ENCODE data around the gene LMNTD1. TPM values are rescaled to one million over a fixed set of nuclear protein-coding genes. Genes with fewer than 3 reads are reported as not detected.

Gene LMNTD1
- polyA plus RNA-seq, 3 donors = not detected

DNA sequence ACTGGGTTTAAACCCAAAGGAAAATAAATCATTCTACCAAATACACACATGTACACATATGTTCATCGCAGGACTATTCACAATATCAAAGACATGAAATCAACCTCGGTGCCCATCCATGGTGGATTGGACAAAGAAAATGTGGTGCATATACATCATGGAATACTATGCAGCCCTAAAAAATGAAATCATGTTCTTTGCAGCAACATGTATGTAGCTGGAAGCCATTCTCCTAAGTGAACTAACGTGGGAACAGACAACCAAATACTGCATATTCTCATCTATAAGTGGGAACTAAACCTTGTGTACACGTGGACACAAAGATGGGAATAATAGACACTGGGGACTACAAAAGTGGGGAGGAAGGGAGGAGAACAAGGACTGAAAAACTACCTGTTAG, 96.6 kb downstream of the LMNTD1 start:
- no peak overlapping the region for H3K27ac Mint-ChIP-seq
- intact Hi-C loops (cut with micrococcal nuclease) = no loop called here
- Histone ChIP-seq H3K79me2 (ENCODE audit: insufficient read depth, low read length) (no peaks in the 10 kb centered on the region), H3K4me3 (replicated peaks in 1 of 3; ENCODE audit: low read depth in 2 of 3, low read length in 3 of 3) (no peak overlapping the region), H3K4me2 (replicated peaks; ENCODE audit: extremely low read depth, low read length, poor library complexity, severe bottlenecking) (no peak overlapping the region), H3K9me3 (replicated peaks in 1 of 2; ENCODE audit: control insufficient read depth in 1 of 2, insufficient read depth in 1 of 2, low read length in 2 of 2) (peaks cover 0 to 6% of the 10 kb centered on the region in 2 donors), H3K36me3 (replicated peaks in 1 of 2; ENCODE audit: control insufficient read depth in 1 of 2, insufficient read depth in 2 of 2, low read length in 2 of 2) (no peaks in the 10 kb centered on the region), H4K20me1 (ENCODE audit: insufficient read depth, low read length) (no peaks in the 10 kb centered on the region), H2AFZ (ENCODE audit: insufficient read depth, low read depth, low read length, poor library complexity, severe bottlenecking) (no peak overlapping the region), H3K9ac (ENCODE audit: insufficient read depth, low read length, poor library complexity, severe bottlenecking) (no peak overlapping the region), H3K27ac (ENCODE audit: low read depth in 1 of 2, low read length in 2 of 2) (no peak overlapping the region), H3K4me1 (ENCODE audit: control insufficient read depth in 1 of 2, insufficient read depth in 2 of 2, low read length in 2 of 2) (peaks cover 3 to 8% of the 10 kb centered on the region in 2 donors), H3K27me3 (ENCODE audit: control insufficient read depth in 2 of 2, insufficient read depth in 2 of 2, low read length in 2 of 2) (no peaks in the 10 kb centered on the region)
- no peak overlapping the region for H3K4me3 Mint-ChIP-seq
- no peaks in the 10 kb centered on the region for H3K36me3 Mint-ChIP-seq
- H3K9me3 Mint-ChIP-seq = peaks cover 0 to 13% (median 6%) of the 10 kb centered on the region in 7 donors
- WGBS (ENCODE audit: insufficient coverage) = 100% methylated on average over 1 of the region's 4 CpGs
- TF ChIP-seq, protein P1, sequence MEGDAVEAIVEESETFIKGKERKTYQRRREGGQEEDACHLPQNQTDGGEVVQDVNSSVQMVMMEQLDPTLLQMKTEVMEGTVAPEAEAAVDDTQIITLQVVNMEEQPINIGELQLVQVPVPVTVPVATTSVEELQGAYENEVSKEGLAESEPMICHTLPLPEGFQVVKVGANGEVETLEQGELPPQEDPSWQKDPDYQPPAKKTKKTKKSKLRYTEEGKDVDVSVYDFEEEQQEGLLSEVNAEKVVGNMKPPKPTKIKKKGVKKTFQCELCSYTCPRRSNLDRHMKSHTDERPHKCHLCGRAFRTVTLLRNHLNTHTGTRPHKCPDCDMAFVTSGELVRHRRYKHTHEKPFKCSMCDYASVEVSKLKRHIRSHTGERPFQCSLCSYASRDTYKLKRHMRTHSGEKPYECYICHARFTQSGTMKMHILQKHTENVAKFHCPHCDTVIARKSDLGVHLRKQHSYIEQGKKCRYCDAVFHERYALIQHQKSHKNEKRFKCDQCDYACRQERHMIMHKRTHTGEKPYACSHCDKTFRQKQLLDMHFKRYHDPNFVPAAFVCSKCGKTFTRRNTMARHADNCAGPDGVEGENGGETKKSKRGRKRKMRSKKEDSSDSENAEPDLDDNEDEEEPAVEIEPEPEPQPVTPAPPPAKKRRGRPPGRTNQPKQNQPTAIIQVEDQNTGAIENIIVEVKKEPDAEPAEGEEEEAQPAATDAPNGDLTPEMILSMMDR (IDR thresholded peaks at IDR 0.05) = no peak
- peaks cover 7% of the 10 kb centered on the region for H3K4me1 Mint-ChIP-seq
- DNase-seq = no peak
- peaks cover 0 to 2% (median 2%) of the 10 kb centered on the region in 3 donors for H3K27me3 Mint-ChIP-seq (ENCODE audit: low read depth in 3 of 3)

DNA sequence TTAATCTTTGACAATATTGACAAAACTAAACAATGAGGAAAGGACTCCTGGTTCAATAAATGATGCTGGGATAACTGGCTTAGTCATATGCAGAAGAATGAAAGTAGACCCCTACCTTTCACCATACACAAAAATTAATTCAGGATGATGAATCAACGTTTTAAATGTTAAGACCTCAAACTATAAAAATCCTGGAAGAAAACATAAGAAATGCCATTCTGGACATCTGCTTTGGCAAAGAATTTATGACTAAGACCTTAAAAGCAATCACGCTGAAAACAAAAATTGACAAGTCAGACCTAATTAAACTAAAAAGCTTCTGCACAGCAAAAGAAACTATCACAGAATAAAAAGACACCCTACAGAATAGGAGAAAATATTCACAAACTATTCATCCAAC, 97.4 kb downstream of the LMNTD1 start:
- no peak overlapping the region for H3K4me3 Mint-ChIP-seq
- Histone ChIP-seq H3K4me2 (replicated peaks; ENCODE audit: extremely low read depth, low read length, poor library complexity, severe bottlenecking) (no peak overlapping the region), H3K4me3 (replicated peaks in 1 of 3; ENCODE audit: low read depth in 2 of 3, low read length in 3 of 3) (no peak overlapping the region), H3K79me2 (ENCODE audit: insufficient read depth, low read length) (no peaks in the 10 kb centered on the region), H3K27me3 (ENCODE audit: control insufficient read depth in 2 of 2, insufficient read depth in 2 of 2, low read length in 2 of 2) (no peaks in the 10 kb centered on the region), H3K36me3 (replicated peaks in 1 of 2; ENCODE audit: control insufficient read depth in 1 of 2, insufficient read depth in 2 of 2, low read length in 2 of 2) (no peaks in the 10 kb centered on the region), H3K27ac (ENCODE audit: low read depth in 1 of 2, low read length in 2 of 2) (no peak overlapping the region), H3K4me1 (ENCODE audit: control insufficient read depth in 1 of 2, insufficient read depth in 2 of 2, low read length in 2 of 2) (peaks cover 3 to 8% of the 10 kb centered on the region in 2 donors), H4K20me1 (ENCODE audit: insufficient read depth, low read length) (no peaks in the 10 kb centered on the region), H3K9me3 (replicated peaks in 1 of 2; ENCODE audit: control insufficient read depth in 1 of 2, insufficient read depth in 1 of 2, low read length in 2 of 2) (peaks cover 0 to 6% of the 10 kb centered on the region in 2 donors), H2AFZ (ENCODE audit: insufficient read depth, low read depth, low read length, poor library complexity, severe bottlenecking) (no peak overlapping the region), H3K9ac (ENCODE audit: insufficient read depth, low read length, poor library complexity, severe bottlenecking) (no peak overlapping the region)
- peaks cover 7% of the 10 kb centered on the region for H3K4me1 Mint-ChIP-seq
- no peak overlapping the region for H3K27ac Mint-ChIP-seq
- no peak for DNase-seq
- no peaks in the 10 kb centered on the region for H3K36me3 Mint-ChIP-seq
- 80% methylated on average over 1 of the region's 2 CpGs for WGBS (ENCODE audit: insufficient coverage)
- TF ChIP-seq, protein P1 (IDR thresholded peaks at IDR 0.05) = no peak
- intact Hi-C loops (cut with micrococcal nuclease) = no loop called here
- peaks cover 0 to 2% (median 2%) of the 10 kb centered on the region in 3 donors for H3K27me3 Mint-ChIP-seq (ENCODE audit: low read depth in 3 of 3)
- peaks cover 0 to 13% (median 7%) of the 10 kb centered on the region in 7 donors for H3K9me3 Mint-ChIP-seq

All from CD14-positive monocyte (primary cell).